Activated T-cell treated with anti-CD3 and anti-CD28 coated beads, Interleukin-2, amount 50 U/mL, for 4 hours (primary cell): Measurements from ENCODE around the gene GLYR1. TPM values are rescaled to one million over a fixed set of nuclear protein-coding genes. Genes with fewer than 3 reads are reported as not detected.

Source experiments
- ATAC-seq, 2 donors: fragments of 200-7000 bp; cut with Tn5 transposase; one replicate each; pipeline ENCODE4 v1.10.0; 2021
- DNase-seq: peaks from one replicate; pipeline ENCODE4 v3.0.0-alpha.2; 2020
- H3K27me3 Mint-ChIP-seq: one replicate; pipeline ENCODE4 v1.8.0; 2021; ENCODE audit warnings: low read depth, mixed read lengths
- H3K36me3 Mint-ChIP-seq: one replicate; pipeline ENCODE4 v1.8.0; 2022; ENCODE audit warnings: mixed read lengths; ENCODE audit not compliant: insufficient read depth
- H3K4me1 Mint-ChIP-seq: one replicate; pipeline ENCODE4 v1.8.0; 2021; ENCODE audit warnings: low read depth, mixed read lengths
- H3K4me3 Mint-ChIP-seq: one replicate; pipeline ENCODE4 v1.8.0; 2021; ENCODE audit warnings: mild to moderate bottlenecking, moderate library complexity, mixed read lengths
- H3K9me3 Mint-ChIP-seq: one replicate; pipeline ENCODE4 v1.8.0; 2021; ENCODE audit warnings: mixed read lengths
- total RNA-seq, 3 donors: library from RNA; stranded (reverse); gene quantifications; one replicate each; pipeline ENCODE4 v1.2.1, GENCODE V29; 2021

GLYR1 gene
- total RNA-seq, 3 donors from 2014 or later: 109 to 116 (median 114) TPM

GRCh38 chr16:4847774-4848587 is 893 bp upstream of the GLYR1 start:
- peaks cover 54% of the 10 kb centered on the region for H3K4me1 Mint-ChIP-seq
- H3K36me3 Mint-ChIP-seq: peaks cover 14% of the 10 kb centered on the region
- H3K4me3 Mint-ChIP-seq: peak overlapping the region; percentile 91
- H3K9me3 Mint-ChIP-seq: no peaks in the 10 kb centered on the region
- DNase-seq (peak; percentile 16), ATAC-seq (peak; percentile 22 to 25)
- no peaks in the 10 kb centered on the region for H3K27me3 Mint-ChIP-seq

GRCh38 chr16:4846503-4846900 is 586 bp downstream of the GLYR1 start:
- H3K4me1 Mint-ChIP-seq: peaks cover 47% of the 10 kb centered on the region
- H3K36me3 Mint-ChIP-seq: peaks cover 18% of the 10 kb centered on the region
- H3K9me3 Mint-ChIP-seq: no peaks in the 10 kb centered on the region
- ATAC-seq (no peak), DNase-seq (no peak)
- H3K4me3 Mint-ChIP-seq: peak overlapping the region; percentile 92
- H3K27me3 Mint-ChIP-seq: no peaks in the 10 kb centered on the region

GRCh38 chr16:4840984-4841383 is 6.1 kb downstream of the GLYR1 start:
- ATAC-seq (no peak), DNase-seq (no peak)
- H3K9me3 Mint-ChIP-seq: no peaks in the 10 kb centered on the region
- peaks cover 11% of the 10 kb centered on the region for H3K4me1 Mint-ChIP-seq
- peaks cover 37% of the 10 kb centered on the region for H3K36me3 Mint-ChIP-seq
- H3K4me3 Mint-ChIP-seq: no peak overlapping the region
- no peaks in the 10 kb centered on the region for H3K27me3 Mint-ChIP-seq

GRCh38 chr16:4839942-4840341 is 7.1 kb downstream of the GLYR1 start:
- H3K36me3 Mint-ChIP-seq: peaks cover 35% of the 10 kb centered on the region
- no peak overlapping the region for H3K4me3 Mint-ChIP-seq
- ATAC-seq (peak in 1 of 2 donors; percentile 46), DNase-seq (no peak)
- H3K27me3 Mint-ChIP-seq: no peaks in the 10 kb centered on the region
- H3K4me1 Mint-ChIP-seq: peaks cover 6% of the 10 kb centered on the region
- no peaks in the 10 kb centered on the region for H3K9me3 Mint-ChIP-seq

GRCh38 chr16:4837733-4838501 is 9.2 kb downstream of the GLYR1 start:
- Mint-ChIP-seq H3K36me3 (peaks cover 30% of the 10 kb centered on the region), H3K4me1 (peaks cover 13% of the 10 kb centered on the region), H3K9me3 (no peaks in the 10 kb centered on the region), H3K4me3 (no peak overlapping the region), H3K27me3 (no peaks in the 10 kb centered on the region)
- ATAC-seq (no peak), DNase-seq (no peak)

GRCh38 chr16:4836727-4837126 is 10.4 kb downstream of the GLYR1 start:
- peaks cover 32% of the 10 kb centered on the region for H3K36me3 Mint-ChIP-seq
- no peaks in the 10 kb centered on the region for H3K27me3 Mint-ChIP-seq
- ATAC-seq (no peak), DNase-seq (no peak)
- H3K4me1 Mint-ChIP-seq: peaks cover 16% of the 10 kb centered on the region
- no peaks in the 10 kb centered on the region for H3K9me3 Mint-ChIP-seq
- H3K4me3 Mint-ChIP-seq: no peak overlapping the region

GRCh38 chr16:4833584-4833983 is 13.5 kb downstream of the GLYR1 start:
- H3K27me3 Mint-ChIP-seq: no peaks in the 10 kb centered on the region
- no peak for DNase-seq
- no peaks in the 10 kb centered on the region for H3K9me3 Mint-ChIP-seq
- peaks cover 30% of the 10 kb centered on the region for H3K36me3 Mint-ChIP-seq
- ATAC-seq: peak in 1 of 2 donors; percentile 66
- peaks cover 16% of the 10 kb centered on the region for H3K4me1 Mint-ChIP-seq
- no peak overlapping the region for H3K4me3 Mint-ChIP-seq

- Mint-ChIP-seq H3K4me1 (peaks cover 16% of the 10 kb centered on the region), H3K9me3 (no peaks in the 10 kb centered on the region), H3K27me3 (no peaks in the 10 kb centered on the region), H3K36me3 (peaks cover 34% of the 10 kb centered on the region), H3K4me3 (no peak overlapping the region)
- ATAC-seq (no peak), DNase-seq (no peak)
Measured at GRCh38 chr16:4832698-4833343, 14.3 kb downstream of the GLYR1 start.

- H3K36me3 Mint-ChIP-seq: peaks cover 39% of the 10 kb centered on the region
- no peak overlapping the region for H3K4me3 Mint-ChIP-seq
- H3K27me3 Mint-ChIP-seq: no peaks in the 10 kb centered on the region
- no peak for DNase-seq
- no peak for ATAC-seq
- no peaks in the 10 kb centered on the region for H3K9me3 Mint-ChIP-seq
- H3K4me1 Mint-ChIP-seq: peaks cover 16% of the 10 kb centered on the region
Measured at GRCh38 chr16:4831616-4832015, 15.5 kb downstream of the GLYR1 start.

- ATAC-seq (no peak), DNase-seq (no peak)
- no peaks in the 10 kb centered on the region for H3K27me3 Mint-ChIP-seq
- H3K36me3 Mint-ChIP-seq: peaks cover 36% of the 10 kb centered on the region
- no peak overlapping the region for H3K4me3 Mint-ChIP-seq
- H3K9me3 Mint-ChIP-seq: no peaks in the 10 kb centered on the region
- H3K4me1 Mint-ChIP-seq: peaks cover 16% of the 10 kb centered on the region
Measured at GRCh38 chr16:4830408-4830807, 16.7 kb downstream of the GLYR1 start.

GRCh38 chr16:4828567-4829321 is 18.3 kb downstream of the GLYR1 start:
- Mint-ChIP-seq H3K36me3 (peaks cover 39% of the 10 kb centered on the region), H3K4me3 (no peak overlapping the region), H3K4me1 (peaks cover 11% of the 10 kb centered on the region), H3K9me3 (no peaks in the 10 kb centered on the region), H3K27me3 (no peaks in the 10 kb centered on the region)
- ATAC-seq: no peak
- DNase-seq: no peak

- Mint-ChIP-seq H3K4me3 (no peak overlapping the region), H3K9me3 (no peaks in the 10 kb centered on the region), H3K4me1 (no peaks in the 10 kb centered on the region), H3K36me3 (peaks cover 38% of the 10 kb centered on the region), H3K27me3 (no peaks in the 10 kb centered on the region)
- ATAC-seq (no peak), DNase-seq (no peak)
Measured at GRCh38 chr16:4826980-4827379, 20.1 kb downstream of the GLYR1 start.

- no peak for ATAC-seq
- no peak for DNase-seq
- Mint-ChIP-seq H3K36me3 (peaks cover 41% of the 10 kb centered on the region), H3K4me3 (no peak overlapping the region), H3K4me1 (no peaks in the 10 kb centered on the region), H3K27me3 (no peaks in the 10 kb centered on the region), H3K9me3 (no peaks in the 10 kb centered on the region)
Measured at GRCh38 chr16:4826526-4826925, 20.6 kb downstream of the GLYR1 start.

- DNase-seq (no peak), ATAC-seq (no peak)
- Mint-ChIP-seq H3K36me3 (peaks cover 37% of the 10 kb centered on the region), H3K4me1 (no peaks in the 10 kb centered on the region), H3K27me3 (no peaks in the 10 kb centered on the region), H3K9me3 (no peaks in the 10 kb centered on the region), H3K4me3 (no peak overlapping the region)
Measured at GRCh38 chr16:4825196-4825595, 21.9 kb downstream of the GLYR1 start.
